Measurements from ENCODE around the gene COLQ. TPM values are rescaled to one million over a fixed set of nuclear protein-coding genes. Genes with fewer than 3 reads are reported as not detected.

Gene COLQ
- total and polyA plus RNA-seq, 11 donors, result 2.1 to 33.0 (median 10.7) TPM

DNA sequence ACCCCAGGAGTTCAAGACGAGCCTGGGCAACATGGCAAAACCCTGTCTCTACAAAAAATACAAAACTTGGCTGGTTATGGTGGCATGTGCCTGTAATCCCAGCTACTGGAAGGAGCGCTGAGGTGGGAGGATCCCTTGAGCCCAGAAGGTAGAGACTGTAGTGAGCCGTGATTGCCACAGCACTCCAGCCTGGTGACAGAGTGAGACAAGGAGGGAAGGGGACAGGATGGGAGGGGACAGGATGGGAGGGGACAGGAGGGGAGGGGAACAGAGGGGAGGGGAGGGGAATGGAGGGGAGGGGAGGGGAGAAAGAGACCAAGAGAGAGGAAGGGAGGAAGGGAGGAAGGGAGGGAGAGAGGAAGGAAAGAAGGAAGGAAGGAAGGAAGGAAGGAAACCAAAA is 11.0 kb downstream of the COLQ start:
- no peak for ATAC-seq
- intact Hi-C loops (cut with DNase I), result no loop called here

DNA sequence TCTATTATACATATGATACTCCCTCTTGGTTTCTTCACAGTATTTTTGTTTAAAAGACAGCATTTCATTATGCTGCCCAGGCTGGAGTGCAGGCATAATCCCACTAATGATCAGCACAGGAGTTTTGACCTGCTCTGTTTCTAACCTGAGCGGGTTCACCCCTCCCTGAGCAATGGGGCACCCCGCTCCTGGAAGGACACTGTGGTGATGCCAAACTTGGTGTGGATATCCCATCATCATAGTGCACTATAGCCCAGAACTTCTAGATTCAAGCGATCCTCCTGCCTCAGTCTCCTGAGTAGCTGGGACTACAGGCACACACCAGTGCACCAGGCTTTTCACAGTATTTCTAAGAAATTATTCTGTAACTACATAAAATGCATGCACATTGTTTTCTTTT is 14.9 kb downstream of the COLQ start:
- intact Hi-C loops (cut with DNase I), result no loop called here
- 95 to 98% (median 96%) methylated on average over 3 of the region's 3 CpGs for WGBS, 4 donors
- TF ChIP-seq POLR2A (IDR thresholded peaks at IDR 0.05), result no peak
- TF ChIP-seq, protein P1, sequence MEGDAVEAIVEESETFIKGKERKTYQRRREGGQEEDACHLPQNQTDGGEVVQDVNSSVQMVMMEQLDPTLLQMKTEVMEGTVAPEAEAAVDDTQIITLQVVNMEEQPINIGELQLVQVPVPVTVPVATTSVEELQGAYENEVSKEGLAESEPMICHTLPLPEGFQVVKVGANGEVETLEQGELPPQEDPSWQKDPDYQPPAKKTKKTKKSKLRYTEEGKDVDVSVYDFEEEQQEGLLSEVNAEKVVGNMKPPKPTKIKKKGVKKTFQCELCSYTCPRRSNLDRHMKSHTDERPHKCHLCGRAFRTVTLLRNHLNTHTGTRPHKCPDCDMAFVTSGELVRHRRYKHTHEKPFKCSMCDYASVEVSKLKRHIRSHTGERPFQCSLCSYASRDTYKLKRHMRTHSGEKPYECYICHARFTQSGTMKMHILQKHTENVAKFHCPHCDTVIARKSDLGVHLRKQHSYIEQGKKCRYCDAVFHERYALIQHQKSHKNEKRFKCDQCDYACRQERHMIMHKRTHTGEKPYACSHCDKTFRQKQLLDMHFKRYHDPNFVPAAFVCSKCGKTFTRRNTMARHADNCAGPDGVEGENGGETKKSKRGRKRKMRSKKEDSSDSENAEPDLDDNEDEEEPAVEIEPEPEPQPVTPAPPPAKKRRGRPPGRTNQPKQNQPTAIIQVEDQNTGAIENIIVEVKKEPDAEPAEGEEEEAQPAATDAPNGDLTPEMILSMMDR (IDR thresholded peaks at IDR 0.05), result no peak

More for the DNA sequence above, 11.0 kb downstream of the COLQ start:
- Histone ChIP-seq H3K9me3 (no peaks in the 10 kb centered on the region), H3K36me3 (no peaks in the 10 kb centered on the region), H3K4me3 (no peak overlapping the region), H3K4me1 (peaks cover 0 to 37% (median 13%) of the 10 kb centered on the region in 12 donors), H3K27ac (no peak overlapping the region), H3K27me3 (no peaks in the 10 kb centered on the region)
- no peak for DNase-seq
- TF ChIP-seq, protein P1 (IDR thresholded peaks at IDR 0.05), result no peak
- TF ChIP-seq POLR2A (IDR thresholded peaks at IDR 0.05), result no peak
- WGBS, 4 donors, result 81 to 95% (median 83%) methylated on average over 3 of the region's 3 CpGs

DNA sequence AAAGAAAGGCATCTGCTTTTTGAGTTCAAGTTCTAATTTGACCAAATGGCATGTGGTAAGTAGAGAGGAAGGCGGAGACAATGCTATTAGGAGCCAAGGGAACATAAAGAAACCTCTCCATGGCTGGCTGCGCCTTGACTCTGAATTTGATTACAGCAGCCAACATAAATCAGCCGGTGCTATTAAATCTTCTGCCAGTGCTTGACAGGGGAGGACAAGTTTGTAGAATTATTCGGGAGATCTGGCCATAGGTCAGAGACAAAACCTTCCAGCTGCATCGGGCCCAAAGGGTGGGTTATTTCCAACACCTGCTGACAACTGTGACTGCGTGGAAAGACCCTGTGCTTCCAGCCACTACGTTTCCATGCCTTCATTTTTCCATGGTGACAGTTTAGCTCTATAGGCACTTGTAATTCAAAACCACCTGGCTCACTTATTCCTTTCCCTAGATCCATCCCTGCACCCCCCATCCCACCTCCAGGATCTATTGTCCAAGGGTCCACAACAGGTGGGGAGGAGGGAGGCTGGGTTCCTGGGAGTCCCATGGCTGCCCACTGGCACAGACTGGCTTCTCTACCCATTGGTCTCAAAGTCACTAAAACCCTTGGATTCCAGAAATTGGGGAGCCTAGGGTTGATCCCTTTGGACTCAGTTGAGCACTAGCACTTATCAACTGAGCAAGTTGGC is 15.9 kb downstream of the COLQ start:
- H3K27me3 ChIP-seq, result no peaks in the 10 kb centered on the region
- no peak overlapping the region for H3K4me3 ChIP-seq
- DNase-seq (no peak), ATAC-seq (no peak)
- 72 to 80% (median 76%) methylated on average over 7 of the region's 7 CpGs for WGBS, 4 donors
- no peak overlapping the region for H3K27ac ChIP-seq
- intact Hi-C loops (cut with DNase I), result no loop called here
- no peaks in the 10 kb centered on the region for H3K9me3 ChIP-seq
- TF ChIP-seq POLR2A (IDR thresholded peaks at IDR 0.05), result no peak
- H3K36me3 ChIP-seq, result no peaks in the 10 kb centered on the region
- peaks cover 0 to 9% (median 0%) of the 10 kb centered on the region in 12 donors for H3K4me1 ChIP-seq

More for the DNA sequence above, 14.9 kb downstream of the COLQ start:
- Histone ChIP-seq H3K36me3 (no peaks in the 10 kb centered on the region), H3K4me3 (no peak overlapping the region), H3K27me3 (no peaks in the 10 kb centered on the region), H3K4me1 (peaks cover 0 to 8% (median 4%) of the 10 kb centered on the region in 12 donors), H3K9me3 (no peaks in the 10 kb centered on the region), H3K27ac (no peak overlapping the region)
- DNase-seq (no peak), ATAC-seq (no peak)

DNA sequence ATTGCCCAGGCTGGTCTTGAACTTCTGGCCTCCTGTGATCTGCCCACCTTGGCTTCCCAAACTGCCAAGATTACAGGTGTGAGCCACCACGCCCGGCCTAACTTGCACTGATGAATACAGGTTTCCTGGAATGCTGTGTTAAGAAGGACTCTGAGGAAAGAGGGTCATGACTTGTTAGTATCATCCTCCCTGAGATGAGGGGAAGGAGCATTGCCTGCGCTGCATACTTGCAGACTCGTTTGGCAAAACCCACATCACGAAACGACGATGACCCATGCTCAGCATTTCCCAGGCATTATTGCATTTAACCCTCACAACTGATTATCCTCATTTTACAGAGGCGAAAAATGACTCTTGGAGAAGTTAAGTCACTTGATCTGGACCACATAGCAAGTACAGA is 18.9 kb downstream of the COLQ start:
- DNase-seq (no peak), ATAC-seq (no peak)
- Histone ChIP-seq H3K4me3 (no peak overlapping the region), H3K27me3 (no peaks in the 10 kb centered on the region), H3K27ac (no peak overlapping the region), H3K9me3 (no peaks in the 10 kb centered on the region), H3K36me3 (no peaks in the 10 kb centered on the region), H3K4me1 (peaks cover 0 to 28% (median 4%) of the 10 kb centered on the region in 12 donors)
- intact Hi-C loops (cut with DNase I), result no loop called here
- no peak for TF ChIP-seq POLR2A (IDR thresholded peaks at IDR 0.05)
- TF ChIP-seq, protein P1 (IDR thresholded peaks at IDR 0.05), result no peak
- 95 to 98% (median 95%) methylated on average over 8 of the region's 8 CpGs for WGBS, 4 donors

Measured in heart left ventricle (tissue), 16 donors.